T-cell (primary cell): ENCODE data around the gene BBC3. TPM values are rescaled to one million over a fixed set of nuclear protein-coding genes. Genes with fewer than 3 reads are reported as not detected.

Experiments
- ATAC-seq, 4 experiments: fragments of 200-7000 bp in 3 of 4; fragments of 150-1000 bp in 1 of 4; cut with Tn5 transposase; replicated peaks in 1 of 4; 1 replicate in 3 of 4; 2 replicates in 1 of 4; pipeline ENCODE4 v1.10.0; 2021; ENCODE audit warnings: moderate library complexity in 3 of 4, mild to moderate bottlenecking in 2 of 4, moderate number of reproducible peaks in 1 of 4
- CTCF ChIA-PET, 2 donors: fragments of 300-600 bp; sonication (Branson Sonifier 250); formaldehyde crosslinking; loops; one replicate each; lab custom pipeline; 2022; ENCODE audit warnings: antibody characterized with exemption in 2 of 2; lab: Charles Lee
- POLR2A ChIA-PET, 2 donors: fragments of 300-600 bp; sonication (Branson Sonifier 250); formaldehyde crosslinking; loops; one replicate each; lab custom pipeline; 2022; ENCODE audit warnings: antibody characterized with exemption in 2 of 2; lab: Charles Lee
- DNase-seq, 35 experiments: peaks; one replicate each; pipeline versions ENCODE4 v3.0.0 to v3.0.0-alpha.2; 2013 to 2023
- H3K27ac ChIP-seq: one replicate; pipeline ENCODE4 v1.5.1; 2013; ENCODE audit warnings: low read length
- H3K27me3 ChIP-seq, 2 experiments: replicated peaks in 1 of 2; 1 replicate in 1 of 2; 2 replicates in 1 of 2; pipeline versions ENCODE4 v1.6.1 to v1.7.0; 2013; ENCODE audit warnings: low read length in 1 of 2, mixed read lengths in 1 of 2; ENCODE audit not compliant: control insufficient read depth in 2 of 2, insufficient read depth in 2 of 2; ENCODE audit errors: extremely low read depth in 1 of 2
- H3K36me3 ChIP-seq, 2 donors: 1 replicate in 1 of 2; 2 replicates in 1 of 2; pipeline versions ENCODE4 v1.6.1 to v1.7.0; 2013; ENCODE audit warnings: low read length in 1 of 2; ENCODE audit not compliant: control insufficient read depth in 2 of 2, insufficient read depth in 1 of 2; ENCODE audit errors: extremely low read depth in 1 of 2
- H3K4me1 ChIP-seq, 2 experiments: 1 replicate in 1 of 2; 2 replicates in 1 of 2; pipeline versions ENCODE4 v1.6.1 to v1.7.0; 2013; ENCODE audit warnings: low read length in 2 of 2, mixed read lengths in 1 of 2; ENCODE audit not compliant: insufficient read depth in 2 of 2, control insufficient read depth in 1 of 2; ENCODE audit errors: extremely low read depth in 1 of 2
- H3K4me3 ChIP-seq, 2 donors: 1 replicate in 1 of 2; 2 replicates in 1 of 2; pipeline versions ENCODE4 v1.5.1 to v1.7.0; 2013; ENCODE audit warnings: mild to moderate bottlenecking in 2 of 2, low read length in 1 of 2, moderate library complexity in 1 of 2; ENCODE audit not compliant: control insufficient read depth in 1 of 2; ENCODE audit errors: extremely low read depth in 1 of 2
- H3K9me3 ChIP-seq: 2 replicates; pipeline ENCODE4 v1.7.0; 2013
- H3K27ac Mint-ChIP-seq, 2 donors: one replicate each; pipeline ENCODE4 v1.8.0; 2020 to 2021; ENCODE audit warnings: mild to moderate bottlenecking in 2 of 2, mixed read lengths in 2 of 2
- H3K27me3 Mint-ChIP-seq, 2 donors: one replicate each; pipeline ENCODE4 v1.8.0; 2021 to 2022; ENCODE audit warnings: mixed read lengths in 2 of 2
- H3K36me3 Mint-ChIP-seq: one replicate; pipeline ENCODE4 v1.8.0; 2021; ENCODE audit warnings: mixed read lengths
- H3K4me1 Mint-ChIP-seq, 3 donors: one replicate each; pipeline ENCODE4 v1.8.0; 2020 to 2022; ENCODE audit warnings: mixed read lengths in 3 of 3, mild to moderate bottlenecking in 1 of 3
- H3K4me3 Mint-ChIP-seq, 3 donors: one replicate each; pipeline ENCODE4 v1.8.0; 2020 to 2022; ENCODE audit warnings: mild to moderate bottlenecking in 3 of 3, mixed read lengths in 3 of 3, moderate library complexity in 3 of 3
- H3K9me3 Mint-ChIP-seq, 3 donors: one replicate each; pipeline ENCODE4 v1.8.0; 2020 to 2022; ENCODE audit warnings: mixed read lengths in 3 of 3
- WGBS: methylation state at CpG from one replicate; pipeline ENCODE4 v1.1.5; 2013; ENCODE audit warnings: missing lambda C conversion rate; ENCODE audit not compliant: insufficient coverage; 5-methylcytosine and 5-hydroxymethylcytosine counted together
- total RNA-seq, 35 experiments: library from RNA in 6 of 35; stranded (reverse) in 6 of 35; fragments of 120-200 nt in 1 of 35; gene quantifications; one replicate each; pipeline versions ENCODE4 v1.2.1 to v1.2.4 and lab custom pipeline; 2013 to 2026

The BBC3 gene
- total RNA-seq, 5 donors from 2014 or later (not counting 1 experiment from before 2014, with no cell fraction given): 20.0 to 48.6 (median 39.2) TPM

- Histone ChIP-seq H3K27me3 (no peaks in the 10 kb centered on the region), H3K27ac (no peak overlapping the region), H3K4me3 (no peak overlapping the region), H3K4me1 (peaks cover 24 to 25% of the 10 kb centered on the region in 2 experiments), H3K36me3 (peaks cover 15 to 32% of the 10 kb centered on the region in 2 donors), H3K9me3 (no peaks in the 10 kb centered on the region)
- no peak for ATAC-seq
- POLR2A ChIA-PET: no interaction called here
- no peak for DNase-seq
- peak overlapping the region; percentile 31 to 61 for H3K27ac Mint-ChIP-seq
- 95% methylated on average over 9 of the region's 19 CpGs for WGBS
- peaks cover 38 to 55% (median 50%) of the 10 kb centered on the region in 3 donors for H3K4me1 Mint-ChIP-seq
- CTCF ChIA-PET: interaction anchor here (0.7 to 1.0 kb wide), 2 partner anchors 27 to 44 kb away, joined by 3 read pairs; no protein-coding TSS in a partner anchor
- no peak overlapping the region for H3K4me3 Mint-ChIP-seq
- H3K27me3 Mint-ChIP-seq: no peaks in the 10 kb centered on the region
- no peaks in the 10 kb centered on the region for H3K9me3 Mint-ChIP-seq
- H3K36me3 Mint-ChIP-seq: peaks cover 51% of the 10 kb centered on the region
Measured at GRCh38 chr19:47172666-47173455, 58.1 kb downstream of the BBC3 start.

Other genes with a start within 250 kb of the BBC3 start
- 1 to 10 TPM in 1 of 5 donors, under 1 TPM in 3, not detected in 1; 0.36 to 1.1 (median 0.59) TPM for gene NPAS1, start 211.4 kb downstream of the BBC3 start, total RNA-seq
- gene TMEM160, start 182.6 kb downstream of the BBC3 start, total RNA-seq: 10 to 100 TPM; 26.6 to 49.0 (median 46.8) TPM
- gene ZC3H4, start 117.4 kb downstream of the BBC3 start, total RNA-seq: 10 to 100 TPM; 64.0 to 81.4 (median 72.3) TPM
- gene SAE1, start 100.4 kb downstream of the BBC3 start, total RNA-seq: 10 to 100 TPM; 42.6 to 54.9 (median 44.0) TPM
- gene CCDC9, start 25.3 kb upstream of the BBC3 start, total RNA-seq: 10 to 100 TPM; 40.4 to 57.2 (median 49.7) TPM
- 10 to 100 TPM; 11.3 to 19.2 (median 15.6) TPM for gene INAFM1, start 43.7 kb upstream of the BBC3 start, total RNA-seq
- gene C5AR1, start 78.7 kb upstream of the BBC3 start, total RNA-seq: 1 to 10 TPM; 1.8 to 2.4 (median 2.2) TPM
- gene C5AR2, start 101.0 kb upstream of the BBC3 start, total RNA-seq: 1 to 10 TPM in 2 of 5 donors, under 1 TPM in 3; 0.40 to 1.5 (median 0.79) TPM
- gene DHX34, start 118.1 kb upstream of the BBC3 start, total RNA-seq: 10 to 100 TPM; 13.4 to 30.7 (median 28.8) TPM
- gene MEIS3, start 188.3 kb upstream of the BBC3 start, total RNA-seq: under 1 TPM in 3 of 5 donors, not detected in 2; 0.32 to 0.69 (median 0.54) TPM
- gene SLC8A2, start 240.7 kb upstream of the BBC3 start, total RNA-seq: not detected